Kidney (tissue), 14 donors: Measurements from ENCODE around the gene ZDBF2. TPM values are rescaled to one million over a fixed set of nuclear protein-coding genes. Genes with fewer than 3 reads are reported as not detected.

Source experiments
- DNase-seq, 5 donors: peaks; one replicate each; pipeline ENCODE4 v3.0.0-alpha.2; 2013 to 2020
- FAIRE-seq: peaks from 2 replicates; lab custom pipeline; 2012; peaks lifted over from hg19 to GRCh38; lab: Jason Lieb, UNC
- H3K27ac ChIP-seq, 2 donors: one replicate each; pipeline ENCODE4 v1.7.0; 2013; ENCODE audit warnings: low read depth in 2 of 2, low read length in 2 of 2, inconsistent platforms in 1 of 2
- H3K27me3 ChIP-seq: one replicate; pipeline ENCODE4 v1.7.1; 2013; ENCODE audit warnings: low read length, inconsistent platforms; ENCODE audit not compliant: control insufficient read depth, insufficient read depth
- H3K36me3 ChIP-seq, 3 donors: one replicate each; pipeline versions ENCODE4 v1.7.0 to v1.7.1; 2013; ENCODE audit warnings: low read length in 3 of 3, control low read depth in 1 of 3, inconsistent platforms in 1 of 3; ENCODE audit not compliant: insufficient read depth in 3 of 3, control insufficient read depth in 2 of 3
- H3K4me1 ChIP-seq, 3 donors: one replicate each; pipeline versions ENCODE4 v1.7.0 to v1.7.1; 2013; ENCODE audit warnings: low read length in 3 of 3, inconsistent platforms in 1 of 3, low read depth in 1 of 3; ENCODE audit not compliant: control insufficient read depth in 2 of 3, insufficient read depth in 2 of 3
- H3K4me3 ChIP-seq, 3 donors: one replicate each; pipeline versions ENCODE4 v1.7.0 to v1.8.1; 2013; ENCODE audit warnings: low read length in 3 of 3, control low read depth in 1 of 3, inconsistent platforms in 1 of 3
- H3K9ac ChIP-seq, 3 donors: one replicate each; pipeline versions ENCODE4 v1.7.0 to v1.7.1; 2013; ENCODE audit warnings: low read length in 3 of 3, control low read depth in 1 of 3, inconsistent platforms in 1 of 3
- H3K9me3 ChIP-seq, 3 donors: one replicate each; pipeline versions ENCODE4 v1.7.0 to v1.7.1; 2013; ENCODE audit warnings: low read length in 3 of 3, control low read depth in 1 of 3, inconsistent platforms in 1 of 3; ENCODE audit not compliant: control insufficient read depth in 2 of 3, insufficient read depth in 1 of 3
- CTCF ChIP-seq: IDR thresholded peaks from 3 replicates; pipeline ENCODE4 v1.5.1; 2012; ENCODE audit warnings: mild to moderate bottlenecking, moderate library complexity, borderline replicate concordance; ENCODE audit not compliant: insufficient read depth; ENCODE audit errors: extremely low read depth
- intact Hi-C: fragments of 100-400 bp; cut with DNase I; formaldehyde crosslinking; loops from one replicate; pipeline ENCODE4 v1.11.1; 2022
- polyA plus RNA-seq: library from polyadenylated mRNA; stranded (reverse); fragments of 350-450 nt; fragmentation: Illumina TruSeq; extraction: RNeasy Lipid Tissue Mini Kit (QIAGEN cat#74804); gene quantifications from one replicate; pipeline ENCODE4 v1.2.3, GENCODE V29; 2014; ENCODE audit warnings: low read depth, low replicate concordance; ENCODE audit not compliant: insufficient read depth
- total RNA-seq: library from RNA; stranded (reverse); fragmentation: NEBNext Ultra II Directional; extraction: Animal tissue kit (Norgen Biotek cat#: 25700); gene quantifications from one replicate; pipeline ENCODE4 v1.2.1, GENCODE V29; 2021
- donor health status: control.
- donor health status: control.
- donor health status: control.
- donor health status: control.
- donor health status: control.
- donor health status: DM: yes; HTN: yes; CAD: no.
- donor health status: Normal renal cell carcinoma (clear cell type).

Gene ZDBF2
- total and polyA plus RNA-seq, 2 donors from 2014 or later, result 0.90 to 10.5 TPM

GRCh38 chr2:206361407-206362045 lies 87.1 kb downstream of the ZDBF2 start:
- peaks cover 0 to 7% (median 0%) of the 10 kb centered on the region in 3 donors for H3K9me3 ChIP-seq
- intact Hi-C loops, result no loop called here
- no peak overlapping the region for H3K27ac ChIP-seq
- H3K4me3 ChIP-seq, result no peak overlapping the region
- H3K36me3 ChIP-seq, result no peaks in the 10 kb centered on the region
- FAIRE-seq (no peak), DNase-seq (no peak)
- H3K27me3 ChIP-seq, result no peaks in the 10 kb centered on the region
- H3K4me1 ChIP-seq, result no peaks in the 10 kb centered on the region
- no peak for TF ChIP-seq CTCF
- no peak overlapping the region for H3K9ac ChIP-seq

Other genes with a start within 250 kb of the ZDBF2 start
- 29.9 TPM for gene INO80D, start 188.5 kb upstream of the ZDBF2 start, total RNA-seq
- gene INO80D, start 188.5 kb upstream of the ZDBF2 start, polyA plus RNA-seq, result 1.7 TPM
- 97.2 TPM for gene NDUFS1, start 115.2 kb upstream of the ZDBF2 start, total RNA-seq
- gene NDUFS1, start 115.2 kb upstream of the ZDBF2 start, polyA plus RNA-seq, result 67.6 TPM
- gene EEF1B2, start 114.8 kb upstream of the ZDBF2 start, total RNA-seq, result 444 TPM
- 529 TPM for gene EEF1B2, start 114.8 kb upstream of the ZDBF2 start, polyA plus RNA-seq
- 1.0 TPM for gene ADAM23, start 168.9 kb downstream of the ZDBF2 start, total RNA-seq
- 2.5 TPM for gene ADAM23, start 168.9 kb downstream of the ZDBF2 start, polyA plus RNA-seq